ENCODE data around the gene CAVIN2.

The CAVIN2 gene

DNA sequence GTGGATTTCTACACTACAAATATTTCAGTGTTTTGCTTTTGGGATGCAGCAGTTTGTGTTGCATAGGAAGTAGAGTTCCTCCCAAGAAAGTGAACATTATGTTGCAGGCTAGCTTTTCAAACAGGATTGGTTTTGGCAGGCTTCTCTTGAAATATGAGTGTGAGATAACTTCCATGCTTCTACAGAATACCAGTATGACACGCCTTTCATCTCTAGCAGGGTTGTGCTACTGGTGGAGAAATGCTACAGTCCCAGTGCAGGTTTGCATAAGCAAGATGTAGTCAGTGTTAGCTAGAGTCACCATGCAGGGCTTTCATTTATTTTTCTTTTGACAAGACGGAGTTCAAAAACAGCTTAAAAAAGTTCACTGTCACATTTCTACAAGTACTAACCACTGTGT is 17.1 kb upstream of the CAVIN2 start:
- FAIRE-seq, result no peak

DNA sequence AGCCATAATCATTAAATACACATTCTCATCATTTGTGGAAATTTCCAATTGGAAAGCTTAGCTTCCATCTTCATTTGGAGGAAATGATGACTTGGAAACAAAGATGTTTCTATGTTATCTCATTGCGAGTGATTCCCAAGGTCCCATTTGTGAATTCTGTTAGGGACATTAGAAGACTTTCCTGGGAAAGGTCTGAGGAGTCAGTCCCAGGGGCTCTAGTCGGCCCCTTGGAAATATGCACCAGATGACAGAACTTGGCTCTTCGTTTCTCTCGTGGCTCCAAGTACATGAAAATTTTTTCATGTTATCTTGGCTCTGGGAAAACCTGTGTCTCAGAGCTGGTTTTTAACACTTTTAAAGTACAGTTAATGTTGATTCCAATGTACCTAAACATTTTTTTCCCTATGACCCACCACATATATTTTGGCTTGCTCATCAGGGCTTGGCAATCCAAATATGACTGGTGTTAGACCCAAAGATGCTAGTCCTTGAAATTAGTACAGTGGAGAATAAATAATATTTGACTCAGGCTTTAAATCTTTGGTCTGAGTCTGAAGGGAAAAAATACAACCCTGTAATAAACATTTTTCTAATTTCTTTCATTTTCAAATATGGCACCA is 15.4 kb upstream of the CAVIN2 start:
- FAIRE-seq, result no peak

GRCh38 chr2:191860760-191861466 is 14.0 kb upstream of the CAVIN2 start:
- FAIRE-seq, result no peak

- FAIRE-seq, result no peak
Observed at GRCh38 chr2:191859681-191860080, 12.8 kb upstream of the CAVIN2 start.

- FAIRE-seq, result no peak
Observed at GRCh38 chr2:191857886-191858285, 11.0 kb upstream of the CAVIN2 start.

DNA sequence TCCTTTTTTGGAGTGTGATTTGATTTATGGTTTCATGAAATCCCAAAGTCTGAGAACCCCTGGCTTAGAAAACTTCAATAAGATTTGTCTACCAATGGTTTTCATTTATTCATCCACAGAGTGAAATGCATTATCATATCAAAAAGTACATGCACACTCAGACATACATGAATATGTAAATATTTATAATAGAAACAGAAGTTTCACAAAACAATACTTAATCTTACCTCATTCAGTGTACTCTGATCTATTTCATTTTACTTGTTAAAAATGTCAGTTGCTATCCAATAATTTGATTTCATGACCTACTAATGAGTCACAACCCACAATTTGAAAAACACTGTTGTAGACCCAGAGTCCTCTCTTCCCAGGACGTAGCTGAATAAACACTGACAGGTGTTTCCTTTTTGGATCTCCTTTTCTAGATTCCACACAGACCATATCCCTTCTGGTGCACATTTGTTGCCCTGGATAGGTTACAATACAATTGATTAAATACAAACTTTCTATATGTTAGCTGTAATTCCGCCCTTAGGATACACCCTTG is 10.4 kb upstream of the CAVIN2 start:
- FAIRE-seq, result no peak

DNA sequence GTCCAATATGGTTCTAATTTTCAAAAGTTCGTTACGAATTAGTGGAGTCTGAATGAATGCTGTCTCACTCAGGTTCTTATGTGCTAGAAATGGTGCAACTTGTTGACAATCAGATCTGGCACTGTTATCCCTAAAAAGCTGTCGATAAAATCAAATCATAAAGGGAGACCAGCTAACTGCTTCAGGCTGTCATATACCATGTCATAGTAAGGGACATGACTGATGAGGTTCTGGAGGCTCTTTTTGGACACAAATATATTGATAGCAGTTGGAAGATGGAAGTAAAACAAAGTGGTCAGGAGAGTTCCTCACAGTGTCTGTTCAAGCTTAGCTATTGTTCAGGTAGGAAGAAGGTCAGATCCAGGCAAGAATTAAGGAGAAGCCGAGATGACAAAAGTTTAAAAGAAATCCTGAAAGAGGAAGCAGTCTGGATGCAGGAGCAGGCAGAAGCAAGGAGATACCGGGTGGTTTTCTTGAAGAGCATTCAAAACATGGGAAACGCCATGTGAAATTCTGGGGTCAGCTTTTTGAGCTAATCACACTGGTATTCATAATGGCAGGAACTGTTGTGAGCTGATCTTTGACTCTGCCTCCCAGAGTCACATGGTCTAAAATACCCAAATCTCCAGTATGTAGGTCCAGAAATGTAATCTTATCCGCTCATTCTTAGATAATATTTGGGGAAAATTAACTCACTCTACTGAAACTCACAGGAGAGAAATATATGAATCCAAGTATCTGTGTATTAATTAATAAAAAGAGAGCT is 9.4 kb upstream of the CAVIN2 start:
- FAIRE-seq, result no peak

GRCh38 chr2:191855382-191855781 is 8.5 kb upstream of the CAVIN2 start:
- FAIRE-seq, result no peak

- FAIRE-seq, result no peak
Observed at GRCh38 chr2:191854382-191855372, 7.8 kb upstream of the CAVIN2 start.

DNA sequence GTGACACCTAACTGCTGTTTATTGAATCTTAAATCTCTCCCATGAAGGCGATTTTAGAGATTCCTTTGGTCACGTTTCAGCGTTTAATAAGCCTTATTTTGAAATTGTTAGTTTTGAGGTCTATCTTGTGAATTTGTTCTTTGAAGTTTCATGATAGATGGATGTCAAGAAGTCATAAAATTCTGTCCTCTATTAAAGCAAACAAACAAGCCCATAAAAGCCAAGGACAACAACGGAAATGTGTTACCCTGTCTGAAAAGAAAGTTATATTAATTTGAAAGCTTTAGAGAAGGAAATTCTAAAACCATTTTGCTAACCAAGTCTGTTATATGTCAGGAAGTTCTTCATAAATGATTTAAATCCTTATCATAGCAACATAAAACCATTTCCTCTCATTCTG is 7.0 kb upstream of the CAVIN2 start:
- FAIRE-seq, result no peak

- FAIRE-seq, result no peak
Observed at GRCh38 chr2:191851158-191851557, 4.3 kb upstream of the CAVIN2 start.

GRCh38 chr2:191848771-191849767 is 2.2 kb upstream of the CAVIN2 start:
- no peak for FAIRE-seq

- FAIRE-seq, result no peak
Observed at GRCh38 chr2:191847764-191848163, 876 bp upstream of the CAVIN2 start.

- FAIRE-seq, result no peak
Observed at GRCh38 chr2:191845876-191846514, 893 bp downstream of the CAVIN2 start.

- no peak for FAIRE-seq
Observed at GRCh38 chr2:191845248-191845715, 1.6 kb downstream of the CAVIN2 start.

GRCh38 chr2:191844706-191845105 is 2.2 kb downstream of the CAVIN2 start:
- FAIRE-seq, result no peak

- FAIRE-seq, result no peak
Observed at GRCh38 chr2:191840921-191841320, 6.0 kb downstream of the CAVIN2 start.

GRCh38 chr2:191839918-191840804 is 6.7 kb downstream of the CAVIN2 start:
- FAIRE-seq, result no peak

- no peak for FAIRE-seq
Observed at GRCh38 chr2:191838526-191838925, 8.4 kb downstream of the CAVIN2 start.
